ENCODE data around the gene ACBD7.

DNA sequence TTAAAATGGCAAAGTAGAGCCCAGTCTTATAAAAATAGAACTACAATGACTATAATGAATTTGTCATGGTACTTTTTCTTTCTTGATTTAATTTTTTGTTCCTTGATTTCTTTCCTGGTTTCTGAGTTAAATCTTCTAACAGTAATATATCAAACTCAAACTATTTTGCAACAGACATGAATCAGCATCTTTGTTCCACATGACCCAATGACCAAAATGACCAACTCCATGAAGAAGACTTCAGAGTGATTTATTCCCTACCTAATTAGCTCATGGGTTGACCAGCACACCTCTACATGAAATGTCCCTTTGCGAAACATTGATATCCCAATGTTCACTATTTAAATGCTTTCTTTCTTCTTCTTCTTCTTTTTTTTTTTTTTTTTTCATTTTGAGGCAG lies 49.1 kb upstream of the ACBD7 start:
- TF ChIP-seq CTCF (IDR thresholded peaks at IDR 0.05), result no peak
- TF ChIP-seq, protein P1, sequence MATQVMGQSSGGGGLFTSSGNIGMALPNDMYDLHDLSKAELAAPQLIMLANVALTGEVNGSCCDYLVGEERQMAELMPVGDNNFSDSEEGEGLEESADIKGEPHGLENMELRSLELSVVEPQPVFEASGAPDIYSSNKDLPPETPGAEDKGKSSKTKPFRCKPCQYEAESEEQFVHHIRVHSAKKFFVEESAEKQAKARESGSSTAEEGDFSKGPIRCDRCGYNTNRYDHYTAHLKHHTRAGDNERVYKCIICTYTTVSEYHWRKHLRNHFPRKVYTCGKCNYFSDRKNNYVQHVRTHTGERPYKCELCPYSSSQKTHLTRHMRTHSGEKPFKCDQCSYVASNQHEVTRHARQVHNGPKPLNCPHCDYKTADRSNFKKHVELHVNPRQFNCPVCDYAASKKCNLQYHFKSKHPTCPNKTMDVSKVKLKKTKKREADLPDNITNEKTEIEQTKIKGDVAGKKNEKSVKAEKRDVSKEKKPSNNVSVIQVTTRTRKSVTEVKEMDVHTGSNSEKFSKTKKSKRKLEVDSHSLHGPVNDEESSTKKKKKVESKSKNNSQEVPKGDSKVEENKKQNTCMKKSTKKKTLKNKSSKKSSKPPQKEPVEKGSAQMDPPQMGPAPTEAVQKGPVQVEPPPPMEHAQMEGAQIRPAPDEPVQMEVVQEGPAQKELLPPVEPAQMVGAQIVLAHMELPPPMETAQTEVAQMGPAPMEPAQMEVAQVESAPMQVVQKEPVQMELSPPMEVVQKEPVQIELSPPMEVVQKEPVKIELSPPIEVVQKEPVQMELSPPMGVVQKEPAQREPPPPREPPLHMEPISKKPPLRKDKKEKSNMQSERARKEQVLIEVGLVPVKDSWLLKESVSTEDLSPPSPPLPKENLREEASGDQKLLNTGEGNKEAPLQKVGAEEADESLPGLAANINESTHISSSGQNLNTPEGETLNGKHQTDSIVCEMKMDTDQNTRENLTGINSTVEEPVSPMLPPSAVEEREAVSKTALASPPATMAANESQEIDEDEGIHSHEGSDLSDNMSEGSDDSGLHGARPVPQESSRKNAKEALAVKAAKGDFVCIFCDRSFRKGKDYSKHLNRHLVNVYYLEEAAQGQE (IDR thresholded peaks at IDR 0.05; ENCODE audit: insufficient read depth in 1 of 2, low read depth in 2 of 2, low read length in 1 of 2), result no peak

All from Panc1 (cell line).